Measurements from ENCODE around the gene TMEM14A.
A peak's percentile ranks its signal among the peaks of the same experiment; 100 is the strongest.
"Not testable (repeated sequence)": the region's sequence is repeated elsewhere in the genome, so short reads cannot be mapped to it uniquely, and the experiment has no call there.

The TMEM14A gene, protein sequence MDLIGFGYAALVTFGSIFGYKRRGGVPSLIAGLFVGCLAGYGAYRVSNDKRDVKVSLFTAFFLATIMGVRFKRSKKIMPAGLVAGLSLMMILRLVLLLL

DNA sequence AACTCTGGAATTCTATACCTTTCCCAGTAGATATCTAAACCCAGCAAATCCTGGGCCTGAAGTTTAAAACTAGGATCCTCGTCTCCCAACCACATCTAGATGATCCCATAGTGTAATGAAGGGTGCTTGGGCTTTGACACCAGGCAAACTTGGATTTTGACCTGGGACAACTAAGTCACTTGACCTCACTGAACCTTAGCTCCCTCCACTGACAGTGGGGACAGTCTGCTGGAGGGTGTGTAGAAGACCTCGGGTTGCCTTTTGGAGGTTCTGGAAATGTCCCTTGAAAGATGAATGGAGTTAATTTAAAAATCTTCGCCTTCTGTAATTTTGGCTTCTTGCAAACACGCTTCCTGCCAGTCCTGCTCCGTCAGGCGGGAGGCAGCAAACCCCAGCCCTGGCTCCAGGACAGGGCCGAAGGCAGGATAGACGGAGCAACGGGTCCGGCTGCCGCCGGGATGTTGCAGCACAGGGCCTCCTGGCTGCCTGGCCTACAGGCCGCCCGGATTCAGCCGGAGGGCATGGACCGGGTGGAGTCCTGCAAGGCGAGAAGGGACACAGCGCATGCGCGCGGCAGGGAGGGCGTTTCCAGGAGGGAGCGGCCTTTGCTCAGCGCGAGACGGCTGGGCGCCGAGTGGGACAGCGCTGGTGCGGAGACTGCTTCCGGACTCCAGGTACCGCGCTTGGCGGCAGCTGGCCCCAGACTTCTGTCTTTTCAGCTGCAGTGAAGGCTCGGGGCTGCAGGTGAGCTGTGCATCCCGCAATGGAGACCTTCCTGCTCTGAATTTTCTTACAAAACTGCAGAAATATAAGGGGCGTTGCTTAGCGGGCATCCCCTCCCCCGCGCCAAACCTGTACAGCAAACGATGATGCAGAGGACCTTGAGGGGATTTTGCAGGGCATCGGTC is at the start of gene TMEM14A:
Gene TMEM14A (plus strand): TSS at position 612 of the 908 bp plus-strand sequence. CDS start 5,990 bp downstream, outside the sequence.
- DNase-seq = peak; percentile 75 to 86 (median 79)

DNA sequence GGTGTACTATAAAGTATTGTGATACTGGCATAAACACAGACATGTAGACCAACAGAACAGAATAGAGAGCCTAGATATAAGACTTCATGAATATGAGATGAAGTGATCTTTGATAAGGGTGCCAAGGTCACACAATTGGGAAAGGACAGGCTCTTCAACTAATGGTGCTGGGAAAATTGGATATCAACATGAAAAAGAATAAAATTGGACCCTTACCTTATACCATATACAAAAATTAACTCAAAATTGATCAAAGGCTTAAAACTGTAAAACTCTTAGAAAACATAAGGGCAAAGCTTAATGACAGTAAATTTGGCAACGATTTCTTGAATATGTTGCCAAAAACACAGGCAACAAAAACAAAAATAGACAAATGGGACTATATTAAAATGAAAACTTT is 49.3 kb upstream of the TMEM14A start:
- no peak for DNase-seq

DNA sequence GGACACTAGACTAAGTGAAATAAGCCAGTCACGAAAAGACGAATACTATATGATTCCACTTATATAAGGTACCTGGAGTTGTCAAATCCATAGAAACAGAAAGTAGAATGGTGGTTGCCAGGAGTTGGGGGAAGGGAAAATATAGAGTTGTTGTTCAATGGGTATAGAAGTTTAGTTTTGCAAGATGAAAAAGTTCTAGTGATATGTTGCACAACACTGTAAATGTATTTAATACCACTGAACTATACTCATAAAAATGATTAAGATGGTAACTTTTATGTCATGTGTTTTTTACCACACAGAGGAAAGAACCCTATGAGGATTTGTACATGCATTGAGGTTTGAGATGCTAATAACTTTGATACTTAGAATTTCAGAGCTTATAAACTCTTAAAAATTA is 48.1 kb upstream of the TMEM14A start:
- no peak for DNase-seq

DNA sequence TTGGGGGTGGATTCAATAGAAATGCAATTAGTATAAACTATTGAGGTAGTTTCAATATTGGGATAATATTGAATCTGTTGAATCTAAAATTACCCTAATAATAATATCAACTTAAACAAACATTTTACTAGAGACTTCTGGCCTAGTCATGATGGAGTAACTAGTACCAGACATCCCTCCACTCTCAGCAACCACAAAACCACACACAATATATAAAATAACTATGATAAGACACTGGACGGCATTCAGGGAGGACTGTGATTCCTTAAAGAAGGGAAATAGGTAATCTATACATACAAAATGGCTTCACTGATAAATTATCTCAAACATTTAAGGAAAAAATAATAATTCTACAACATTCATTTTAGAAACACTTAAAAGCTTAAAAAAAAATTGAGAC is 38.9 kb upstream of the TMEM14A start:
- no peak for DNase-seq

DNA sequence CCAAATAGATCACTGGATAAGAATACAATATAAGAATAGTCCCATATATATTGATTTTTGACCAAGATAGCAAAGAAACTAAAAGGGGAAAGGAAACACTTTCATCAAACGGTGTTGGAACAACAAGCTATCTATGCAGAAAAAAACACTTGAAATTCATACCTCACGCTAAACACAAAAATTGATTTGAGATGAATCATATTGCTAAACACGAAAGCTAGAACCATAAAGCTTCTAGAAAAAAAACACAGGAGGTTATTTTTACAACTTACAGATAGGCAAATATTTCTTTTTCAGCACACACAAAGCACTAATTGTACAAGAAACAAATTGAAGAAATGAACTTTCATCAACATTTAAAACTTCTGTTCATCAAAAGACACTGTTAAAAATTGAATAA is 36.7 kb upstream of the TMEM14A start:
- no peak for DNase-seq

DNA sequence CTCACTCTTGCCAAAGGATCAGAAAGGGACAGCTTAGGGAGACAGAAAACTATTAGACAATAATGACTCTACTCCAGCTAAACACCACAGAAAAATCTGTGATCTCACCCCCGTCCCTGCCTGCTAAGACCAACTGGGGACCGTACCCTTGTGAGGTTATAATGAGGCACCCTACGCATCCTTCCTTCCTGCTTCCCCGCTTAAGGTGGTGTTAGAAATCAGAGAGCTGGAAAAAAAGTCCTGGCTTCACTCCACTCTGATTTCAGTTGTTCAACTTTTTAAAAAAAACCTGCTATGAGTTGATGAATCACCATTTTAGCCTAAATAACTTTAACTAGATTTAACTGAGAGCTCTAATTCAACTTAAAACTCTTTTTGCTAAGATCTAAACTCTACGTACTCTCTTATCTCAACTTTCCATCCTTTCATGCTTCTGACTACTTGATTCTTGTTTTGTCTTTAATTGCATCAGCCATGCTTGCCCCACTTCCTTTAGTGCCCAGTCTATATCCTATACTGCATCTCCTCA is 35.8 kb upstream of the TMEM14A start:
- DNase-seq = no peak

DNA sequence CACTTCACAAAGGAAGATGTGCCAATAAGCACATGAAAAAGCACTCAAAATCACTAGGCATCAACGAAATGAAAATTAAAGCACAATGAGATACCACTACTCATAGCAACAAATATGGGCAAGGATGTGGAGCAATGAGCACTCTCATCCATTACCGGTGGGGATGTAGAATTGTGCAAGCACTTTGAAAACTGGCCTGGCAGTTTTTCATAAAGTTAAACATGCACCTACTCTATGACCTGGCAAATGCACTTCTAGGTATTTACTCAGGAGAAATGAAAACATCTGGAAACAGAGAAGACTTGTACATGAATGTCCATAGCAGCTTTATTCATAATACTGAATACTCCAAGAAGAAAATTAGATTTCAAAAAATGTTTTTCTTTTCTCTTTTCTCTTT is 34.1 kb upstream of the TMEM14A start:
- DNase-seq = no peak

DNA sequence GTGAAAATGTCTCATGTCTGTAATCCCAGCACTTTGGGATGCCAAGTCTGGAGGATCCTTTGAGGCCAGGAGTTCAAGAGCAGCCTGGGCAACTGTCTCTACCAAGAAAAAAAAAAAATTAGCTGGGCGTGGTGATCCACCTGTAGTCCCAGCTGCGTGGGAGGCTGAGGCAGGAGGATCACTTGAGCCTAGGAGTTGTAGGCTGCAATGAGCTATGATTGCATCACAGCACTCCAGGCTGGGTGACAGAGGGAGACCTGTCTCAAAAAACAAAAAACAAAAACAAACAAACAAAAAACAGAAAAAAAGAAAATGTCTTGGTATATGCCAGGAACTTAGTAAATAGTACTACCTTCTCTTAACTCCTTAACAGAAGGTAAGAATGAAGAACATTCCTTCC is 31.4 kb upstream of the TMEM14A start:
- DNase-seq = no peak

DNA sequence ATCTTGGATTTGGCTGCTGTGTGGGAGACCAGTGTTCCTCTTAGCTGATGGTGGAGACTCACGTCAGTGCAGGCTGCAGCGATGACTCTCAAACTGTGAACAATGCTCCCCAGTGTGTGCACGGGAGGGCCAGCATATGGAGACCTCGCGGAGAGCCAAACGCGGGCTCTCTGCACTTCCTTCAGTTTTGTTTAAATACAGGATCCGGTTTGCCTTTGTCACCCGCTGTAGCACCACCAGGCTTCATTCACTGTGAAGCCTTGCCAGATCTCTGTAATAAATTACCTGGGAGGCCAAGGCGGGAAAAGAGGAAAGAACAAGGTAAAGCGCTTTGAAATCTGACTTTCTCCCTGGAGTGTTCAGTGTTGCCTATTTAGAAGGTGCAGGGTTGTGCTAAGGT is 30.7 kb upstream of the TMEM14A start:
- DNase-seq = no peak

DNA sequence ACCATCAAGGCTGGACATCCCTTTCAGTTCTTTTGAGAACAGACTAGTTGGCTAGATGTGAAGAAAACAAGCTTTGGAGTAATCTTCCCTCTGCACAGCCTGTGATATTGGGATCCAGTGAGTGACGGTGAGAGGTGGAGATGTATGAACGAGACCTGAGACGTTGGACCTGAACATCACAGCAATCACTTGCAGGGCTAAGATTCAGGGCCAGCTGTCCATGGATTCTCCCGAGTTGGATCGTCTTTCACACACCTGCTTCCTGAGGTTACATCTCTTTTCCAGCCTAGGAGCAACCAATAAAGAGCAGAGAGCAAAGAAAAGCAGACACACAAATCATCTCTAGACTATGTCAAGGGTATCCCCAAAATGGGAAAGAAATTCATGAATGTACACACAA is 30.0 kb upstream of the TMEM14A start:
- no peak for DNase-seq

DNA sequence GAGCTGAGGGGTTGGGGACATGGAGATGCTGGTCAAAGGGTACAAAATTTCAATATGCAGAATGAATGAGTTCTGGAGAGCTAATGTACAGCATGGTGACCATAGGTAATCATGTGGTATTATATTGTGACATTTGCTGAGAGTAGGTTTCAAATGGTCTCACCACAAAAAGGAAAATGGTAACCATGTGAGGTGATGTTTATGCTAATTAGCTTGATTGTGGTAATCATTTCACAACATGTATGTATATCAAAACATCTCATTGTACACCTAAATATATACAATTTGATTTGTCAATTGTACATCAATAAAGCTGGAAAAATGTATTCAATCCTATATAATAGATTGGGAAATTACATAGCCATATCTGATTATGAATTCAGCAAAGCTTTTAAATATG is 29.5 kb upstream of the TMEM14A start:
- DNase-seq = no peak

DNA sequence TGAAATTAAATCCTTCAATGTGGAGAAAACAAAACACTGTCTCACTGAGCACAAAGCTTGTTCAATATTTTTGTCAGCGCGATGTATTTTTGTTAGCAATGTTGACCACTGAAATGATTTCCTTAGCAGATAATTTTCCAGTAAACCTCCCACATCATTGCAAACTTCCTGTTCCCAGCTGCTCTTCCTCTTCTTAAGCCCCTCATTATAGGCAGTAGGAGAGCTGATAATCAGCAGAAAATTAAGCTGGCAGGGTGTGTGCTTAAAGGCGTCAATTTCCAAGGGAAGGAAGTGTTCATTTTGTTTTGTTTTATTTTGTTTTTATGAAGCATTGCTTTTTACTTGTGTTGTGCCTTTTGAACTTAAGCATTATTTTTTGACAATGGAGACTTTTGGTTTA is 29.1 kb upstream of the TMEM14A start:
- DNase-seq = no peak

DNA sequence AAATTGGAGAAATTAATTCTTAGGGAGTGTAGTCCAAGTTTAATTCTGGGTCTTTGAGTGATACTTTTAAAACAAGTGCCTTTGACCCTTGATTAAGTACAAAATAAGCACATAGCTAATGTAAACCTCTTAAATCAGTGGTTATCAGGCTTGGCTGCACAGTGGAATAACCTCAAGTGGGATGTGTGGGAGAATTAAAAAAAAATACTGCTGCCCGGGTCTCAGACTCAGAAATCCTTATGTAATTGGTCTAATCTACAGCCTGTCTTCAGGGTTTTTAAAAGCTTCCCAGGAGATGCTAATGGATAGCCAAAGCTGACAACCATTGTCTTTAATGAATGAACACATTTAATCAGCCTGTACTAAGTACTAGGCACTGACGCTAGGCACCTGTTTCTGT is 28.5 kb upstream of the TMEM14A start:
- no peak for DNase-seq

DNA sequence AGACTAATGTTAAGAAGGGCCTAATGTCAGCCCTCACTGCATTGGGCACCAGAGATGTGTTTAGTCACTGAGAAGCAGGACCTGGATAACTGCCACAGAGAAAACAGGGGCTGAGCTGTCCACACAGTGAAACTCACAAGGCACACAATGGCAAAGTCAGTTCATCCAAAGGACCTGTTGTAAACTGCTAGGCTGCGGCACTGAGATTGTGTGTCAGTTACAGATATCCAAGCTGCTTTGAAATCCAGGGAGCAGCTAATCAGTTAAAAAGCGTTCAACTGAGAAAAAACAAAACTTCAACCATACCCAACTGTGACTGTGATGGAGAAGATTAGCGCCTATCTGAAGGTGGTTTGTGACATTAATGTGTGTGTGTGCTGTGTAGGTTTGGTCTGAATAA is 27.8 kb upstream of the TMEM14A start:
- no peak for DNase-seq

DNA sequence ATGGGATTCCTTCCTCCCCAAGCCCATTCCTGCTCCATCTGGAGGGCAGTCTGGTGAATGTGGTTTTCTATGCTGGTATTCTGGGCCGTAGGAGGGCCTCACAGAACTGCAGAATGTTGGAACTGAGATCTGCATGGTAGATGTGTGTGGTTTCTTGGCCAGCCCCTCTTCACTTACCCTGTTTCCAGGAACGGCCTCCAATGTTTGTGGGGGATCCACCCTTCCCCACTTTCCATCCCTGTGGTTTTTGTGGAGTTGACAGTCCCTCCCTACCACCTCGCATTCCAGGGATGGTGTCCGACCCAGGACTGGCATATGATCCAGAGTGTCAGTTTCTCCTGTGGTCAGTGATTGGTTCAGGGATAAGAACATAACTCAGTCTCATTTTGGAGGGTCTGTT is 26.7 kb upstream of the TMEM14A start:
- no peak for DNase-seq

DNA sequence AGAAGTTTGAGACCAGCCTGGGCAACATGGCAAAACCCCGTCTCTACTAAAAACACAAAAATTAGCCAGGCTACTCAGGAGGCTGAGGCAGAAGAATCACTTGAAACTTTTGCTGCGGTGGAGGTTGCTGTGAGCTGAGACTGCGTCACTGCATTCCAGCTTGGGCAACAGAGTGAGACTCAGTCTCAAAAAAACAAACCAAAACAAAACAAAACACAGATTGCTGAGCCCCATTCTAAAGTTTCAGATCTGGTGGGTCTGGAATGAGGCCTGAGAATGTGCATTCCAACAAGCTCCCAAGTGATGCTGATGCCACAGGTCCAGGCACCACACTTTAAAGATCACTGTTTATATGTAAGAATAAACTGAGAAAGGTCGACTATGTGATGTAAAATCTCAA is 24.9 kb upstream of the TMEM14A start:
- DNase-seq = no peak

DNA sequence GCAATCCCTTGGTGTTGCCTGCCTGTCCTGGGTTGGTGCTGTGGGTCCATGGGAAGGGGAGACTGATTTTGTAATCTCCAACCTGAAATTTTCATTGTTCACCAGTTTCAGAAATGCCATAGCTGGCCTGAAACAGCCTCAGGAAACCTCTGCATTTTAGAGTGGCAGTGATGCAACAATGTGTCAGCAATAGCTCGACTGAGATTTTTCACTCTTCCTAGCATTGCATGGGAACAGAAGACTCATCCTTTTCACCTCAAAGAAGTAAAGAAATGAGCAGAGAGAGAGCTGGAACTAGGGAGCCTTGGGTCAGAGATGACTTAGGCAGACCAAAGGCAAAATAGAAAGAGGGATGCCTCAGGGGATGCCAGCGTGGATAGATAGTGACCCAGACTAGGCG is 23.7 kb upstream of the TMEM14A start:
- DNase-seq = no peak

DNA sequence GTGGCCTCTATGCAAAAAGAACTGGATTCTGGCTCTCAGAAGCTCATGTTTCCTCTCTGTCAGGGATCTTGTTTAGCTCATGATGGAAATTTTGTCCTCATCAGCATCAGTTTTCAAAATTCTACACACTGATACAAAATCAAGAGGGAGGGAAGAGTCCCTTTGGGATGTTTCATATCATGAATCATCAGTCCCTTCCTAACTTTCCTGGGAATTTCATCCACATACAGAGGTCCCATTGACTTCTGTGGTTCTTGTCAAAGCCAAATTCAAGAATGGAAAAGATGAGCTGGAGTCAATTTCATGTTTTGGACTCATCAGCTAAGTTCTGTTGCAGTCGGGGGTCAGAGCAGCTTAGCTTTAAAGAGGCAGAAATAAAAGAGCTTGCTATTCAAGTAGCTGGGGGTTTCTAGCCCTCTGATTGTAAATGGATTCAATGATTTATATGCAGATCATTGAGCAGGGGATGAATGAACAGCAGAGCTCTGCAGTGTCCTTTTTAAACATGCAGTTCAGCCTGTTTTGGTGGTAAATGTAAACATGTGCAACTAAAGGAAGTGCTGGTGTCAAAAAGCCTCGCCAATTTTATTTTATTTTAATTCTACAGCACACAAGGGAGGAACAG is 21.3 kb upstream of the TMEM14A start:
- no peak for DNase-seq

DNA sequence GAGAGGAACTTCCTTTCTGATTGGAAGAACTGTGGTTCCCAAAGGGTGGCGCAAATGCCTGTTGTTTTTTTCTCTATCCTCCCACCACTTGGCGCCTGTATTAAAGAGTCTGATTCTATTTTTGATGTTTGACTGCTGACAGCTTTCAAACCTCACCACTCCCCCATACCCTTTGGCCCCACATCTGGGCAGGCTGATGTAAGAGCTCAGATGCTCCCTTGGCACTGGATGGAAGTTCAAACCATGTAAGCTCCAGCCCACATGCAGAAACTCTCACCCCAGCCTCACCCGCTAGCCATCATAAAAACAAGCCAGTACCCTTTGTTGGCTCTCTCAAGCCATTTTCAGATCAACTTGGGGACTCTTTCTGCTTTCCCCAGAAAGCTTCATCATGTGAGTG is 20.0 kb upstream of the TMEM14A start:
- DNase-seq = no peak

DNA sequence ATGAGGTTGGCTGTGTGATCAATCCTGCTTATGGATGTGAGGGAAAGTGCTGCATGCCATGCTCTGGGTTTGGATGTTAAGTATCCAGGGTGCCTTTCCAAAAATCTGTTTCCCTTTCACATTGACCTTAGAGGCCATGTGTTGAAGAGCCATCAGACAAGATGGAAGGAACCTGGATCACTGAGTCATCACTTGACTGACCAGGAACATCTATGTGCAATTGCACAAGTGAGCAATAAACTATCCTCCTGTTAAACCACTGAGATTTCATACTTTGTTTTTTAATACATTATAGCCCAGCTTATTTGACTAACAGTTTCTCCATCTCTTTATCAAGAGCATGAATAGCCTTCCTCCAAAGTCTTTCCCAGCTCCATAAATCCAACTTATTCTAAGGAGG is 17.8 kb upstream of the TMEM14A start:
- DNase-seq = no peak

DNA sequence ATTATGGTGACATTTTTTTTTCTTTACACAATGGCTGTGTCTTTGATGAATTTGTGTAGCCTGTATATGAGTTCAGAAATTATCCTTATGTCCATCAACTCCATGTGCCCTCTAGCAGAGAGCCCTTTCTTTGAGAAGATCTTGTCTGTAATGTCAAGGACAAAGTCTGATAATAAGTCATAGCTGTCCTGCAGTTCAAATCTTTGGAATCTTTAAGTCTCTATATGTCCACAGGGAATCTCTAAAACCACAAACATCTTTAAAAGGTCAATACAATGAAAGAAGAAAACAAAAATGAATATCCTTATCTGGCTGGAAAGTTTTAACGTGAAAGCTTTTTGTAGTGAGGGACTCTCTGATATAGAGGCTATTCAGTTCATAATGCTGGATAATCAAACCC is 16.9 kb upstream of the TMEM14A start:
- DNase-seq = no peak

DNA sequence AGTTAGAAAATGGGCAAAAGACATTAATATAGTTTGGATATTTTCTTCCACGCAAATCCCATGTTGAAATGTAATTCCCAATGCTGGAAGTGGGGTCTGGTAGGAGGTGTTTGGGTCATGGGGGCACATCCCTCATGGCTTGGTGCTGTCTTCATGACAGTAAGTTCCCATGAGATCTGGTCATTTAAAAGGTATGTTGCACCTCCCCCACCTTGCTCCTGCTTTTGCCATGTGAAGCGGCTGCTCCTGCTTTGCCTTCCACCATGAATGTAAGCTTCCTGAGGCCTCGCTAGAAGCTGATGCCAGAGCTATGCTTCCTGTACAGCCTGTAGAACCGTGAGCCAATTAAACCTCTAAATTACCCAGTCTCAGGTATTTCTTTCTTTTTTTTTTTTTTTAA is 16.3 kb upstream of the TMEM14A start:
- no peak for DNase-seq

DNA sequence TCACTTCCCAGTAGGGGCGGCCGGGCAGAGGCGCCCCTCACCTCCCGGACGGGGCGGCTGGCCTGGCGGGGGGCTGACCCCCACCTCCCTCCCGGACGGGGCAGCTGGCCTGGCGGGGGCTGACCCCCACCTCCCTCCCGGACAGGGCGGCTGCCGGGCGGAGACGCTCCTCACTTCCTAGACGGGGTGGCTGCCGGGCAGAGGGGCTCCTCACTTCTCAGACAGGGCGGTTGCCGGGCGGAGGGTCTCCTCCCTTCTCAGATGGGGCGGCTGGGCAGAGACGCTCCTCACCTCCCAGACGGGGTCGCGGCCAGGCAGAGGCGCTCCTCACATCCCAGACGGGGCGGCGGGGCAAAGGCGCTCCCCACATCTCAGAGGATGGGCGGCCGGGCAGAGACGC is 15.0 kb upstream of the TMEM14A start:
- DNase-seq = not testable (repeated sequence)

DNA sequence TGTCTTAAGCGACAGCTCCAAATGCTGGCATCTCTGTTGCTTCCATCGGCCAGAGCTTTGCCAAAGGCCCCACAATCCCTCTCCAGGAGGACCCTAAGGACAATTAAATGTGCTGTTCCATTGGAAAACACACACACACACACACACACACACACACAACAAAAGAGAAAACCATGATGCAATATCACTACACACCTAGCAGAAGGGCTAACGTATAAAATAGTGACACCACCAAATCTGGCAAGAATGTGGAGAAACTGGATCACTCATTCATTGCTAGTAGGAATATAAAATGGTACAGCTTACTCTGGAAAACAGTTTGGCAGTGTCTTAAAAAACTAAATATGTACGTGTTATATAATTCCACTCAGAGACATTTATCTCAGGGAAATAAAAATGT is 13.0 kb upstream of the TMEM14A start:
- DNase-seq = no peak
